Tibial nerve (tissue), 4 donors: ENCODE data around the gene MARCHF3.

Experiments
- EP300 ChIP-seq, 2 donors: sonication (generic); formaldehyde crosslinking; IDR thresholded peaks; one replicate each; pipeline ENCODE4 v1.6.1; 2017; ENCODE audit warnings: antibody characterized with exemption in 2 of 2, mild to moderate bottlenecking in 1 of 2
- POLR2A ChIP-seq, 2 donors: fragments of 450-650 bp; IDR thresholded peaks; one replicate each; pipeline ENCODE4 v1.6.1; 2017; ENCODE audit warnings: antibody characterized with exemption in 2 of 2, mild to moderate bottlenecking in 2 of 2, moderate library complexity in 2 of 2
- TF ChIP-seq, protein P1 (sequence below), 5 experiments: fragments of 200-600 bp in 3 of 5; fragments of 450-650 bp in 2 of 5; sonication (generic) in 3 of 5; IDR thresholded peaks; one replicate each; pipeline ENCODE4 v1.5.1; 2016 to 2019; ENCODE audit warnings: antibody characterized with exemption in 5 of 5, mild to moderate bottlenecking in 3 of 5, moderate library complexity in 2 of 5

DNA sequence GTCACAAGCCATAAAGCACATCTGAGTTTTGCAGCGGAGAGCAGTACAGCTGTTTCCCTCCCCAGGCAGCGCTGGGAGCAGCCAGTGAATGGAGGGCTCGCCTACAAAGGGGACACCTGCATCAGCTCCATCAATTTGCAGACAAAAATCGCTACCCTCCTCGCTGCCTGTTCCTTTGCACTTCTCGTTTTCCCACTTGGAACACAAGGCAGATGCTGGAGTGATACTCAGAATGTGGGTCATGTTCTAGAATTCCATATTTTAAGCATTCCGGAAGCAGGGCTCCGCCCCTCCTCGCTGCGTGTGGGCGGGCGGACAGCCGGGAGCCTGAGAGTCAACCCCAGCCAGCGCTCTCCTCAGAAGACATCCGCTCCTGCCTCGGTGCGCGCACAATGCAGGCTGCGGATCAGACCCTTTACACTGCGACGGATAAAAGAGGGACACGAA, 161.3 kb downstream of the MARCHF3 start:
- TF ChIP-seq, protein P1, sequence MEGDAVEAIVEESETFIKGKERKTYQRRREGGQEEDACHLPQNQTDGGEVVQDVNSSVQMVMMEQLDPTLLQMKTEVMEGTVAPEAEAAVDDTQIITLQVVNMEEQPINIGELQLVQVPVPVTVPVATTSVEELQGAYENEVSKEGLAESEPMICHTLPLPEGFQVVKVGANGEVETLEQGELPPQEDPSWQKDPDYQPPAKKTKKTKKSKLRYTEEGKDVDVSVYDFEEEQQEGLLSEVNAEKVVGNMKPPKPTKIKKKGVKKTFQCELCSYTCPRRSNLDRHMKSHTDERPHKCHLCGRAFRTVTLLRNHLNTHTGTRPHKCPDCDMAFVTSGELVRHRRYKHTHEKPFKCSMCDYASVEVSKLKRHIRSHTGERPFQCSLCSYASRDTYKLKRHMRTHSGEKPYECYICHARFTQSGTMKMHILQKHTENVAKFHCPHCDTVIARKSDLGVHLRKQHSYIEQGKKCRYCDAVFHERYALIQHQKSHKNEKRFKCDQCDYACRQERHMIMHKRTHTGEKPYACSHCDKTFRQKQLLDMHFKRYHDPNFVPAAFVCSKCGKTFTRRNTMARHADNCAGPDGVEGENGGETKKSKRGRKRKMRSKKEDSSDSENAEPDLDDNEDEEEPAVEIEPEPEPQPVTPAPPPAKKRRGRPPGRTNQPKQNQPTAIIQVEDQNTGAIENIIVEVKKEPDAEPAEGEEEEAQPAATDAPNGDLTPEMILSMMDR (IDR thresholded peaks at IDR 0.05): no peak
- TF ChIP-seq POLR2A (IDR thresholded peaks at IDR 0.05) (no peak), EP300 (IDR thresholded peaks at IDR 0.05) (no peak)
